Stimulated activated CD8-positive, alpha-beta memory T cell treated with anti-CD3 and anti-CD28 coated beads, Interleukin-15, amount 100 ng/mL, for 48 hours (primary cell): ENCODE data around the gene CFAP92.

ENCODE experiments used
- DNase-seq, 2 donors: peaks; one replicate each; pipeline ENCODE4 v3.0.0-alpha.2; 2020; ENCODE audit warnings: low read depth in 2 of 2

The CFAP92 gene

GRCh38 chr3:128993461-128994172 lies at the start of gene CFAP92:
CFAP92 (minus strand) TSS chr3:128994076; CDS start chr3:128993304, 772 bp downstream.
- DNase-seq: peak; percentile 84 to 85

- no peak for DNase-seq
These were observed 46.9 kb upstream of the CFAP92 start for GRCh38 chr3:129040579-129041300.

GRCh38 chr3:129040039-129040336 lies 46.1 kb upstream of the CFAP92 start:
- no peak for DNase-seq

- DNase-seq: no peak
These were observed 45.6 kb upstream of the CFAP92 start for GRCh38 chr3:129039271-129040038.

GRCh38 chr3:129038121-129038855 lies 44.4 kb upstream of the CFAP92 start:
- no peak for DNase-seq

- no peak for DNase-seq
These were observed 43.2 kb upstream of the CFAP92 start for GRCh38 chr3:129037093-129037419.

- no peak for DNase-seq
These were observed 42.6 kb upstream of the CFAP92 start for GRCh38 chr3:129036222-129037092.

GRCh38 chr3:129035360-129036221 lies 41.7 kb upstream of the CFAP92 start:
- DNase-seq: no peak

- no peak for DNase-seq
These were observed 40.8 kb upstream of the CFAP92 start for GRCh38 chr3:129034642-129035041.

GRCh38 chr3:129033633-129034321 lies 39.9 kb upstream of the CFAP92 start:
- no peak for DNase-seq

GRCh38 chr3:129033151-129033550 lies 39.3 kb upstream of the CFAP92 start:
- no peak for DNase-seq

- no peak for DNase-seq
These were observed 38.8 kb upstream of the CFAP92 start for GRCh38 chr3:129032716-129033115.

GRCh38 chr3:129031476-129032215 lies 37.8 kb upstream of the CFAP92 start:
- DNase-seq: no peak

- no peak for DNase-seq
These were observed 36.7 kb upstream of the CFAP92 start for GRCh38 chr3:129030611-129031010.

- no peak for DNase-seq
These were observed 35.0 kb upstream of the CFAP92 start for GRCh38 chr3:129028866-129029265.

GRCh38 chr3:129027544-129027880 lies 33.6 kb upstream of the CFAP92 start:
- DNase-seq: no peak

- peak; percentile 88 to 92 for DNase-seq
These were observed 33.1 kb upstream of the CFAP92 start for GRCh38 chr3:129026728-129027543.
